Measurements from ENCODE around the gene PITPNM3. TPM values are rescaled to one million over a fixed set of nuclear protein-coding genes. Genes with fewer than 3 reads are reported as not detected.
A peak's percentile ranks its signal among the peaks of the same experiment; 100 is the strongest.

Gene PITPNM3
- total RNA-seq, 1 donor from 2014 or later = 1.1 TPM

GRCh38 chr17:6551869-6552531, 4.4 kb downstream of the PITPNM3 start:
- no peak for DNase-seq (ENCODE audit: low spot score)

DNA sequence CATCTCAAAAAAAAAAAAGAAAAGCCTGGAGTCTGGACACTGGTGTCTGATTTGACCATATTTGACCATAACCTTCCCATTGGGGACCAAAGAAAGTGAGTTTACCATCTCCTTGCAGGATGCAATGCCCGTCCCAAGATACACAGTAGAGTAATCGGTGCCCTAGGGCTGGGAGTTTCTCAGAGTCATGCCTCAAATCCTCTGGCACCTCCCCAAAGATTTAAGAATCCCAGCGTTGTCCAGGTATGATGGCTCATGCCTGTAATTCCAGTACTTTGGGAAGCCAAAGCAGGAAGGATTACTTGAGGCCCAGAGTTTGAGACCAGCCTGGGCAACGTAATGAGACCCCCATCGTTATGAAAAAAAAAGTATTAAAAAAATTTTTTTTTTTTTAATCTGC, 5.0 kb downstream of the PITPNM3 start:
- no peak for DNase-seq (ENCODE audit: low spot score)

GRCh38 chr17:6549384-6550036, 6.8 kb downstream of the PITPNM3 start:
- no peak for DNase-seq (ENCODE audit: low spot score)

- no peak for DNase-seq (ENCODE audit: low spot score)
Observed at GRCh38 chr17:6548578-6549330, 7.6 kb downstream of the PITPNM3 start.

DNA sequence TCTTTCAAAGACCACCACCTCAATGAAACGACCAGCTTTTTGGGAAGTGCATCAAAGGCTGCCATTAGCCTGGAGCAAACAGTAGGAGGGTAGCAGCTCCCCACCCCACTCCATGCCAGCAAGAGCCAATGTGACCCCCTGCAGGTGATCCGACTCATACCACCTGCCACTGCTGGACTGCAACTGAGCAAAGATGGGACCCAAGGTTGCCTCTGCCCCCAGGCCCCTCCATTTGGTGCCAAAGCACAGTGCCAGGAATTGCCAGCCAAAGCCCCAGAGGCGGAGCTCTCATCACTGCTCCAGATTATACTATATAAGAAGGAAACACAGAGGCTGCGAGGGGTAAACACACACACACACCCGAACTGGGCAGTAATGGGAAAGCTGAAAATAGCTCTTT, 8.3 kb downstream of the PITPNM3 start:
- no peak for DNase-seq (ENCODE audit: low spot score)

DNA sequence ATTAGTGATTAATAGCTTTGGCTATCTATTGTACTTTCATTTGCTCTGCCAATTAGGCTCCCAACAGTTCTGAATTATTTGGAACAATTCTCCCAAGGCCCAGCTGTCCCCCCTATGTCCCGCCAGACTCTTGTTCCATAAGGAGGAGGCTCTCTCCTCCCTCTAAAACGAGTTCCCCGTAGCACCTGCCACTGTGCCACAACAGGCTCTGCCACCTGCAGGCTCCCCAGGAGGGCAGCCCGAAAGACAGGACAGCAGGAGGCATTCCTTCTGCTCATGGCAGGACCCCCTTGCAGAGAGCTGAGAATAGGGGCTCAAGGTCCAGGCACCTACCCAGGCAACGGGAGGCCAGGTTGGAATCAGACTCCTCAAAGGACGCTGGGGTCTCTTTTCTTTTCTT, 9.0 kb downstream of the PITPNM3 start:
- no peak for DNase-seq (ENCODE audit: low spot score)

DNA sequence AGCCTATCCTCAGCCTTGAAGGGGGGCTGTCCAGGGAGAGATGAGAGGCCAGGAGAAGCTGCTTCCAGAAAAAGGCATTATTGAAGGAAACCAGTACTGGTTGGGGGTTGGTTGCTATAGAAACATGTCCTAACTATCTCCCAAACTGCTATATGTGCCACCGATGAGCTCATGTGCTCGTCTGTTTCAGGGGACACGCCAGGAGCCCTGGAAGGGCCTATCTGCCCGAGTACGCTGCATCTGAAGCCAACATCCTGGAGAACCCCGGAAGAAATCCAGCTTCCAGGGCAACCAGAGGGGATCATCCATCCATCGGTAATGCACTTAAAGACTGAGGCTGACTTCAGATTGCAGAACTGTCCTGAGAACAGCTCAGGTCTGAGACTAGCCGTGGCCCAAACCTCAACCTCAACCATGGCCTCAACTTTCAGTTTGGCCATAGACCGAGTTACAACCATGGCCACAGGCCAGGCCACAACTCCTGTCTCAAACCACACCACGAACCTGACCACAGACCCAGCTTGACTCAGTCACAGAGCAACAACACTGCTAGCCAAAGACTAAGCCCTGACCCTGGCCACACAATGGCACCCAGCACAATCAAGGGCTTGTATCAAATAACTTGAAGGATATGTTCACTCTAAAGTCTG, 10.2 kb downstream of the PITPNM3 start:
- no peak for DNase-seq (ENCODE audit: low spot score)

GRCh38 chr17:6545291-6545690, 11.1 kb downstream of the PITPNM3 start:
- no peak for DNase-seq (ENCODE audit: low spot score)

GRCh38 chr17:6544011-6544370, 12.4 kb downstream of the PITPNM3 start:
- no peak for DNase-seq (ENCODE audit: low spot score)

GRCh38 chr17:6543079-6544010, 13.0 kb downstream of the PITPNM3 start:
- DNase-seq (ENCODE audit: low spot score) = no peak

DNA sequence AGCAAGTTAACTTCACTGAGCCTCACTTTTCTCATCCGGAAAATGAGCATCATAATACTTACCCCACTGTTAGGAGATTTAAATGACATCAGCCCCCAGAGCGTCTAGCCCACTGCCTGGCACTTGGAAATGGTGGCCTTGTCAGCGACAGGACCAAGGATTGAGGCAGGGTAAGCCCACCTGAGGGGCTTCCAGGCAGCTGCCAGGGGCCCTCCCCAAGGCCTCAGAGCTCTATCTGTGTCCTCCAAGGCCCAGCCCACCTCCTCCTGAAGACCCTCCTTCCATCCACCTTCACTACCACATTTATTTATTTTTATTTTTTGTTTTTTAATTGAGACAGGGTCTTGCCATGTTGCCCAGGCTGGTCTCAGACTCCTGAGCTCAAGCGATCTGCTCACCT, 13.8 kb downstream of the PITPNM3 start:
- DNase-seq (ENCODE audit: low spot score) = no peak

GRCh38 chr17:6541886-6542285, 14.5 kb downstream of the PITPNM3 start:
- no peak for DNase-seq (ENCODE audit: low spot score)

DNA sequence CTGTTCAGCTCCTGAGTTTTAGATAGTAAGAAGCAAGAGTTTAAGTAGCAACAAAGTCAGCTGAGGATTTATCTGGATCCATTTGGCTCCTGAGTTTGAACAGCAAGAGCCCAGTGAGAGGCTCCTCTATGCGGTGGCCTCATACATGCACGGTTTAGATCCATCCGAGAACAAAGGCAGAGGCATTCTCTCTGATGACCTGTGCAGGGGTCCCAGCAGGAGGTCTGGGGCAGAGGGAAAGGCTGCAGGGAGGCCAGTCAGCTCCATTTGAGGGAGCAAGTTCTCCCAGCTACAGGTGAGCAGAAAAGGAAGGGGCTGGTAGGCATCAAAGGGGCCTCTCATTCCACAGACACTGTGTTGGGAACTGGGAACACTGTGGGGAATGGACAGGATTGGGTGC, 16.5 kb downstream of the PITPNM3 start:
- DNase-seq (ENCODE audit: low spot score) = peak; percentile 11

GRCh38 chr17:6536566-6537065, 19.7 kb downstream of the PITPNM3 start:
- DNase-seq (ENCODE audit: low spot score) = peak; percentile 62

DNA sequence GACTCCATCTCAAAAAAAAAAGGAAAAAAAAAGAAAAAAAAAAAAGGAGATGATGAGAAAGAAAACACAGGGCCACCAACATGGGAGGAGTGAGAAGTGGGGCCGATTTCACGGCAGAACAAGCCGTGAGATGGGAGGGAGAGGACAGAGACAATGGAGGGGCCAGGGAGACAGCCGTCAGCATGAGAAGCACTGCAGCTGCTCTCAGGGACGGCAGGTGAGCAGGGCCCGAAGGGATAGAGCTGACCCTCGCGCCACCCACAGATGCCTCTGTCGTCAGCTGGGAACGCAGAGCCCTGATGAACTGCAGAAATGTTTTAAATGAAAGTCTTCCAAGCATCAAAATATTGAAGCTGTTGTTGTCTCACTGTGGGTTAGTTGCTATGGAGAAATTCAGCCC, 20.3 kb downstream of the PITPNM3 start:
- DNase-seq (ENCODE audit: low spot score) = peak; percentile 45

DNA sequence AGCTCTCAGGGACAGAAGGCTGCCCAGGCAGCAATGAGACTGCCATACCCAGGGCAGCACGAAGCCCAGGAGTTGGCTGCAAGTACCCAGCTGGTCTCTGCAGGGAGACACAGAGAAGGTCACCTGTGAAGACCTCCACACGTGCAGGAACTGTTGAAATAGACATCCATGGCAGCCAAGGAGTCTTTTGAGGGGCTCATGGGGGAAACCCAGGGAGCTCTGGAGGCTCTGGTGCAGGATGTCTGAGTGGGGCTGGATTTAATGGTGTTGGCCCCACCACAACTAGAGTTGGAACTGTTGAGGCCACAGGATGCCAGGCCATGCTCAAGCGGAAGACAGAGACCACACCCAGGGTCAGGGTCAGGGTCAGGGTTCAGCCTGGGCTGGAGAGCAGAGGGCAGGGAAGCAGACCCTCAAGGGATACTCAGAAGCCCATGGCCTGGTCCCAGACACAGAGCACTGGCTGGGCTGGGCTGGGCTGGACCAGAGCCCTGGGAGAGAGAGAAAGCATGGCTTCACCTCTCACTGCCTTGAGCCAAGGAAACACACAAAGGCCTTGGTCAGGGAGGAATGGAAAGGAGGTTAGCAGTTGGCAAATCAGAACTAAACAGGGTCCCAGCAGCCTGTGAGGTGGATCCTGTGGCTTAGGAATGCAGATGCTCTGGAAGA, 21.4 kb downstream of the PITPNM3 start:
- DNase-seq (ENCODE audit: low spot score) = peak; percentile 64

DNA sequence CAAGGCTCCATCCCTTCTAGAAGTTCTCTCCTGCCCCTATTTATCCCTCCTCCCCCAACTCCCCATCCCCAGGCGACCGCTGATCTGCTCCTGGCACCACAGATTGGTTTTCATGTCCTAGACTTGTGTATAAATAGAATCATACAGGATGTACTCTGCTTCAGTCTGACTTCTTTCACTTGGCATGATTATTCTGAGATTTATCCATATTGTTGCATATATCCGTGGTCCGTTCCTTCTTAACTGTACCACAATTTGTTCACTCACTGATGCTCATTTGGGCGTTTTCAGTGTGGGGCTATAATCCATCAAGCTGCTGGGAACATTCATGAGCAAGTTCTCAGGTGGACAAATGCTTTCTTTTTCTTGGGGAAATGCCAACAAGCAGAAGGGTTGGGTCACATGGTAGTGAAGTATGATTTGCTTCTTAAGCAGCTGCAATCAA, 23.9 kb downstream of the PITPNM3 start:
- DNase-seq (ENCODE audit: low spot score) = peak; percentile 59

GRCh38 chr17:6531575-6531974, 24.8 kb downstream of the PITPNM3 start:
- peak; percentile 57 for DNase-seq (ENCODE audit: low spot score)

DNA sequence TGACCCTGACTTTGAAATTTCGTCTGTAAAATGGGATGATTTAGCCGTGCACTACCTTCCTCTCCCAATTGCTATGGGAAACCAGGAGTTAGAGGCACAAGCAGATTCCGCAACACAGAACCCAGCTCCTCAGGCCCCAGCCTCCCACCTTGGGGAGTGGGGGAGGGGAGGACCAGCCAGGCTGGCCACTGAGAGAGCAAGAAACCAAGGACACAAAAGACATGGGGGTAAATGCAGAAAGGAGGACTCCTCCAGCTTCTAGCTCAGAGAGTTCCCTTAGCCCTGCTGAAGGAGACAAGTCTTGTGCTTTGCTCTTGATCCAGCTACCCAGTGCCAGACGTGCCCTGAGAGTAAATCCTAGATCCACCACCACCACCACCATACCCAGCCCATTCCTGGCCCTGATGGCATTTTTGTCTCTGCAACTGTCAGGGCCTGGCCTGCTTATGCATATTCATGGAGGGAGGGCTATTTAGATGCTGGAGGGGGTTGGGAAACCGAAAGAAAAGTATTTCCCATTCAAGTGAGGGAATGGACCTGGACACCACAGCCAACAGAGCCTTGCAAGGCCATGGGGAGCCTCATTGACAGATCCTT, 25.9 kb downstream of the PITPNM3 start:
- peak; percentile 68 for DNase-seq (ENCODE audit: low spot score)

DNA sequence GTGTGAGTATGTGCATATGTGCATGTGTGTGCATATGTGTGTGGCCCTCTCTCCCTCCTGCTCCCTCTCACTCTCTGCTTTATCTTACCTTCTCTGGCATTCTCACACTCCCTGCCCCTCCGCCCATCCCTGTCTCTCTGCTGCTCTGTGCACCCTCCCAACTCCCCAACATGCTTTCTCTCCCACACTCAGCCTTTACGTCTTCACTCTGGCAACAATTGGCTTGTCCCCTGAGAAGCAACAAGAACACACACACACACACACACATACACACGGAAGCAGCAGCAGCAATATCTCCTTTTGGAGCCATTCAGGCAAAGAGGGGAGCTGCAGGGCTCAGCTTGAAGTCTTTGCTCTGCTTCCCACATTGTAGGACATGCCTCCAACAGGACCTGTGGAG, 27.8 kb downstream of the PITPNM3 start:
- DNase-seq (ENCODE audit: low spot score) = peak; percentile 51
